ENCODE data around the gene LRRN3. TPM values are rescaled to one million over a fixed set of nuclear protein-coding genes. Genes with fewer than 3 reads are reported as not detected.

LRRN3 gene
- total RNA-seq, 1 donor from 2014 or later, result not detected

GRCh38 chr7:111101856-111102646 is 11.1 kb downstream of the LRRN3 start:
- TF ChIP-seq CTCF (IDR thresholded peaks at IDR 0.05; ENCODE audit: insufficient read depth, low read length, severe bottlenecking), result no peak
- H3K27me3 ChIP-seq (ENCODE audit: control insufficient read depth, insufficient read depth, low read length), result no peaks in the 10 kb centered on the region
- FAIRE-seq, result no peak
- DNase-seq (ENCODE audit: low read depth), result no peak
- H3K4me3 ChIP-seq (ENCODE audit: low read depth, low read length), result no peak overlapping the region
- no peaks in the 10 kb centered on the region for H3K36me3 ChIP-seq (ENCODE audit: control insufficient read depth, insufficient read depth, low read length)

- Histone ChIP-seq H3K36me3 (ENCODE audit: control insufficient read depth, insufficient read depth, low read length) (no peaks in the 10 kb centered on the region), H3K27me3 (ENCODE audit: control insufficient read depth, insufficient read depth, low read length) (no peaks in the 10 kb centered on the region), H3K4me3 (ENCODE audit: low read depth, low read length) (no peak overlapping the region)
- no peak for TF ChIP-seq CTCF (IDR thresholded peaks at IDR 0.05; ENCODE audit: insufficient read depth, low read length, severe bottlenecking)
- DNase-seq (ENCODE audit: low read depth), result no peak
- no peak for FAIRE-seq
Observed at GRCh38 chr7:111103136-111103535, 12.2 kb downstream of the LRRN3 start.

GRCh38 chr7:111103678-111104274 is 12.8 kb downstream of the LRRN3 start:
- Histone ChIP-seq H3K4me3 (ENCODE audit: low read depth, low read length) (no peak overlapping the region), H3K27me3 (ENCODE audit: control insufficient read depth, insufficient read depth, low read length) (no peaks in the 10 kb centered on the region), H3K36me3 (ENCODE audit: control insufficient read depth, insufficient read depth, low read length) (no peaks in the 10 kb centered on the region)
- TF ChIP-seq CTCF (IDR thresholded peaks at IDR 0.05; ENCODE audit: insufficient read depth, low read length, severe bottlenecking), result no peak
- DNase-seq (ENCODE audit: low read depth) (no peak), FAIRE-seq (no peak)

- H3K36me3 ChIP-seq (ENCODE audit: control insufficient read depth, insufficient read depth, low read length), result no peaks in the 10 kb centered on the region
- FAIRE-seq (no peak), DNase-seq (ENCODE audit: low read depth) (no peak)
- H3K4me3 ChIP-seq (ENCODE audit: low read depth, low read length), result no peak overlapping the region
- no peaks in the 10 kb centered on the region for H3K27me3 ChIP-seq (ENCODE audit: control insufficient read depth, insufficient read depth, low read length)
- no peak for TF ChIP-seq CTCF (IDR thresholded peaks at IDR 0.05; ENCODE audit: insufficient read depth, low read length, severe bottlenecking)
Observed at GRCh38 chr7:111104710-111105109, 13.8 kb downstream of the LRRN3 start.

GRCh38 chr7:111105269-111105668 is 14.3 kb downstream of the LRRN3 start:
- FAIRE-seq (no peak), DNase-seq (ENCODE audit: low read depth) (no peak)
- TF ChIP-seq CTCF (IDR thresholded peaks at IDR 0.05; ENCODE audit: insufficient read depth, low read length, severe bottlenecking), result no peak
- H3K27me3 ChIP-seq (ENCODE audit: control insufficient read depth, insufficient read depth, low read length), result no peaks in the 10 kb centered on the region
- H3K36me3 ChIP-seq (ENCODE audit: control insufficient read depth, insufficient read depth, low read length), result no peaks in the 10 kb centered on the region
- no peak overlapping the region for H3K4me3 ChIP-seq (ENCODE audit: low read depth, low read length)

Measured in bronchial epithelial cell (primary cell).